ENCODE results near the gene MT1F. TPM values are rescaled to one million over a fixed set of nuclear protein-coding genes. Genes with fewer than 3 reads are reported as not detected.

MT1F gene
- total RNA-seq, 2 experiments from 2014 or later = 7.7 to 9.0 TPM

Other genes starting within 250 kb of the MT1F start
- gene AMFR, start 232.4 kb upstream of the MT1F start, total RNA-seq = 10 to 100 TPM; 35.9 to 41.6 TPM
- gene NUDT21, start 206.6 kb upstream of the MT1F start, total RNA-seq = 100 to 1,000 TPM; 296 to 306 TPM
- 10 to 100 TPM; 51.0 to 59.2 TPM for gene OGFOD1, start 206.4 kb upstream of the MT1F start, total RNA-seq
- gene BBS2, start 137.9 kb upstream of the MT1F start, total RNA-seq = 10 to 100 TPM; 16.1 to 17.6 TPM
- not detected for gene MT4, start 92.9 kb upstream of the MT1F start, total RNA-seq
- 10 to 100 TPM; 30.7 to 33.6 TPM for gene MT3, start 68.4 kb upstream of the MT1F start, total RNA-seq
- gene MT2A, start 49.4 kb upstream of the MT1F start, total RNA-seq = 100 to 1,000 TPM; 141 to 144 TPM
- gene MT1E, start 32.2 kb upstream of the MT1F start, total RNA-seq = 10 to 100 TPM; 22.1 to 23.3 TPM
- gene MT1M, start 25.3 kb upstream of the MT1F start, total RNA-seq = not detected
- not detected for gene MT1A, start 19.3 kb upstream of the MT1F start, total RNA-seq
- gene MT1B, start 6.1 kb upstream of the MT1F start, total RNA-seq = not detected
- gene MT1G, start 10.1 kb downstream of the MT1F start, total RNA-seq = 10 to 100 TPM; 35.9 to 39.0 TPM
- 1 to 10 TPM; 2.3 to 2.7 TPM for gene MT1H, start 11.9 kb downstream of the MT1F start, total RNA-seq
- gene MT1X, start 24.5 kb downstream of the MT1F start, total RNA-seq = 10 to 100 TPM; 52.5 to 54.2 TPM
- gene NUP93, start 72.2 kb downstream of the MT1F start, total RNA-seq = 100 to 1,000 TPM; 171 to 191 TPM
- gene SLC12A3, start 207.2 kb downstream of the MT1F start, total RNA-seq = not detected